SIG-M5 treated with dmso at 0.1 percent for 504 hours (cell line): ENCODE data around the gene PLCG1.

ENCODE experiments used
- DNase-seq: peaks from one replicate; lab custom pipeline; 2025; ENCODE audit not compliant: unreplicated experiment; lab: John Stamatoyannopoulos, UW

PLCG1 gene

DNA sequence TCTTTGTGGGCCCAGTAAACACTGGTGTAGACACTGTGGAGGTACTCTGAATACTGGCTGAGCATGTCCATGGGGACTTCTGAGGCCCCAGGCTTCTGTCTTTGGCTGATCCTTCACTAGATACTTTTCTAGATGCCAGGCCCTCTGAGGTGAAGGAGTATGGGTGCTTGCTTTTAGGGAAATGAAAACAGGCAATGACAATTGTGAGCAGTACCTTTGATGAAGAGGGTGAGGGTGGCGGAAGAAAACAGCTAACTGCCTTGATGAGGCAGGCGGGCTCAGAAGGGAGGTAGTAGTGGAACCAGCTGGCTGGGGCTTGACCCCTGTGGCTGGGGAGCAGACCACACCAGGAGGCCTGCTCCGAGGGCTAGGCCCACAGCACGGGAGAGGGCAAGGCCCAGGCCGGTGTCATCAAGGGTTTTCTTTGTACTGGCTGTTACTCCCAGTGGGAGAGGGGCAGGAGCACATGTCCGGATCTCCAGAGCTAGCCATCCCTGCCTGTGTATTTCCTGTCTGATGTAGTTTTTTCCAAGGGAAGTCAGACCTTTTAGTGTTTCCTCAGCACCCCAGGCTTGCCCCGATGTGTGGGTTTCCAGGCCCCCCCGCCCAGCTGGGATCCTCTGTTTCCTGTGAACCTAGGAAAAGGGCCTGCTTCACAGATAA is 3.9 kb downstream of the PLCG1 start:
- no peak for DNase-seq

DNA sequence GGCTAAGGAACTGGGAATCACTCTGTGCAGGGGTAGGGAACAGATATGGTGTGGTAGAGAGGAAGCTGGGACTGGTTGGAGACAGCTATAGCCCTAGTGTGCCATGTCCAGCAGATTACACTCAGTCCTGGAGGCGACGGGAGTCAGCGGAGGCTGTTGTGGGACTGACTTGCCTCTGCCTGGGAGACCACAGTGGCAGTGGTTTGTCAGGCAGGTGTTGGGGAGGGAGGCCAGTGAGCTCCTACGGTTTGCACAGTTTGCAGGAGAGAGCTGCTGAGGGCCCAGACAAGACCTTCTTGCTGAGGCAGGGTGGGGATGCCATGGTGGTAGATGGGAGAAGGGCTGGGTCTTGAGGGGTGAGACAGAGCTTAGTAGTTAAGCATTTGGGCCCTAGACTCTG is 4.9 kb downstream of the PLCG1 start:
- no peak for DNase-seq

DNA sequence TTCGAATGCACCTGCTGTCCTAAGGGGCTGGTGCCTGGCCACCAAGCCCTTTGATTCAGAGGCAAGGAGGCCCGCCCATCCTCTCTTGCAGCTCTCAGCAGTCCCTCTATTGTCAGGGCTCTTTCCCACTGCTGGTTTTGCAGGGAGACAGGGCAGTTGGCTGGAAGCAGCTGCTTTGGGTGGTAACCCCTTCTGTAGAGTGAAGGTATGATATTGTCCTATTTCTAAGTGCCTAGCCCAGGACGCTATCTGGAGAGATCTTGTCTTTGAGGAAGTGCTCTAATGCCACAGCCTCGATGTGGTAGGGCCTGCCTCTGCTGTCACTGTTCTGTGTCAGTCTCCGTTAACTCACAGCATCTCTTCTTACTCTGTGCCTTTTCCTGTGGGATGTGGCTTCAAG is 5.6 kb downstream of the PLCG1 start:
- peak; percentile 27 for DNase-seq

DNA sequence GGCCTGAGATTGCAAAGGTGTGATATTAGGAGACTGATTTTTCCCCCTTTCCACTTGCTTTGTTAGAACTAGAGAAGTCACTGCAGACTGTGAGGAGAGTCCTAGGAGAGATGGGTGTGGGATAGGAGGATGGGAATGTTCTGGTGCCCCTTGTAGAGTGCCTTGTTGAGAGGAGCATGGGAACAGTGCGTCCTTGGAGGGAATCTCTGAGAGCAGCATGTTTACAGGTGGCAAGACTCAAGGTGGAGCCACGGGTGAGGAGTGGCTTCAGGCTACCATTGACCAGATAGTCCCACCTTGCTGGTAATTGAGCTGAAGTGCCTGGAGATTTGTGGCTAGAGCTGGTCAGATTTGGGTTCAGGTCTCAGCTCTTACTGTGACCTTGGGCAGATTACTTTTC is 6.0 kb downstream of the PLCG1 start:
- no peak for DNase-seq

DNA sequence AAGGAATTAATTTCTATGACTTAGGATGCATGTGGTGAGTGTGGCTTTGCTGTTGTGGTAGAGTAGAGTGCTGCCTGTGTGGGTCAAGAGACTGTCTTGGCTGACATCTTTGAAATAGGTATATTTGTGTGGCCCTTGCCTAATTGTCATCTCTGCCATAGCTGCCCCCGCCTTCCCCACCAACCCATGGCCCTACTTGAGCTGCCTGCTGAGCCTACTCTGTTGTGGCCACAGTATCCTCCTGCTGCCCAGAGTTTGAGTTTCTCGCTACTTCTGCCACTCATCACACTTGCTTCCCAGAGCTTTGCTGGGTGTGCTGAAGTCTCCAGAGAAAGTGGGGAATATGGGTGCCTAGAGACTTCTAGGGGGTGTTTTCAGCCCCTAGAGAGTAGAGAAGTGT is 8.0 kb downstream of the PLCG1 start:
- no peak for DNase-seq

DNA sequence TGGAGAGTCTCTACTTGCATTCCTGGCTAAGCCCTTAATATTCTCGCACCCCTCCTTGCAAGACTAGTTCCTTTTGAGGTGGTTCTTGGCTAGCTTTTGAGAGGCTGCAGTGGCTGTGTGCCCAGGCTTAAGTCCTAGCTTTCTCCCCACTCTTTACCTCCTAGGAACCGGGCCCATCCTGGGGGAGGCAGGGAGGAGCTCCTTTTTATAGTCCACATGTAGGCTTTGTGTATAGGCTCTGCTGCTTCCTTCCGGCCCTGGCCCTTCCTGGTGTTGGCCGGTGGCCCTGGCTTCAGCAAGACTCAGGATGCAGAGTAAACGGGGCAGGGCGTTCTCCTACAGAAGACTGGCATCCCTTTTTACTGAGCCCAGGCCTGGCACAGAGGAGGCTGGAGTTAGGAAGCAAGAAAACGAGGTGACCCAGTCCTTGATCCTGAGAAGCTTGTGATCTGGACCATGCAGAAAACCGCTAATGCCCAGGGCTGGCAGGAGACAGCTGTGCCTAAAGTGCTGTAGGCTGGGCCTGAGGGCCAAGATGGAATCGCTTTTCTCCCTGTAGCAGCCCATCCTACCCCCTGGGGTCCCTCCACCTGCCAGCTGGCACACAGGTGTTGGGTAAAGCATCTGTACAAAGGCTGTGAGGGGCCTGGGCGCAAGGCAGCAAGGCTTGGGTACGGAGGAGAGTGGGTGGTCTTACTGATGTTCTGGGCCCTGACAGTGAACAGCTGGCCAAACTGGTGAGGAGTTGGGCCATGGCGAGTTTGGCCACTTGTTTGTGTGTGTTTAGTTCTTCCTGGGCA is 8.7 kb downstream of the PLCG1 start:
- no peak for DNase-seq

DNA sequence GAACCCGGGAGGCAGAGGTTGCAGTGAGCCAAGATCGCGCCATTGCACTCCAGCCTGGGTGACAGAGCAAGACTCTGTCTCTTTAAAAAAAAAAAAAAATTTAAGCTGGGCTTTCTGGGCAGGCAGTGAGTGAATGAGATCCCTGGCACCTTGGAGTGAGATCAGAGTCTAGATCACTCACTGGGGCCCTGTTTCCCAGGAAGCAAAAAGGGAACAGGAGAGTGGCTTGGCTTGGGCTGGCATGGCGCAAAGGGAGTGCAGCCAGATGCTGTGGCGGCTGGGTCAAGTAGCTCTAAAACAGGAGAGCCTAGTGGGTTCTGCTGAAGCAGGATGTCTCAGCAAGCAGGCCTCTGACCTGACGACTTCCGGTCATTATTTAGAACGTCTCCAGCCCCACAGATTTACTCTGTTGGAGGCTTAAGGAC is 10.4 kb downstream of the PLCG1 start:
- no peak for DNase-seq

DNA sequence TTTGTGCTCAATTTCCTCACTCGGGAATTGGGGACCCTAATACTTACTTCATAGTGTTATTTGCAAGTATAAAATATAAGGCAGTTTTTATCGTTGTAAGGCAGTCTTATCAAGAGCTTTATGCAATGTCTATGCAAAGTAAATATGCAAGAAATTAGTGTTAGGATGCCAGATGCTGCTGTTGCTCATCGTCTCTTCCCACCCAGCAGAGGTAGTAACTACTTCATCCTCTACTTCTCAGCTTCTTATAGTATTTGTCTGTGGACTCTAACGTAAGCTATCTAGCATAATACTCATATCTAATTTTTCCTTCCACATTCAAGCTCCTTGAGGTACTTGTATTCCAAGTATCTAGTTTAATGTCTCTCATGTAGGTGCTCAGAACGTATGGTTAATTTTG is 11.6 kb downstream of the PLCG1 start:
- no peak for DNase-seq

DNA sequence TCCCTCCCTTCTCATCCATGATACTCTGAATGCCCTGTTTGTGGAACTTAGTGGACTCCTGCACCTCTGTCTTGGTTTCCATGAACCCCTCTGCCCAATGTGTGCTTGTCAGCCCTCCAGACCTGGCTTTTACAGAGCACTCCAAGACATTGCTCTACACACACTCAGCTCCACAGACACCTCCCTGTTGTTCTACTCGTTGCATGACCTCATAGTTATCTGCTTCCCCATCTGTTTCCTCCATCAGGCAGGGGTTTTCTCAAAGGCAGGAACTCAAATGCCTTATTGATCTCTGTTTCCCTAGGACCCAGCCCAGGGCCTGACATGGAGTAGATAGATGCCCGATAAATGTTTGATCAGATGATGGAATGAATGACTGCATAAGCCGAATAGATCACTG is 13.3 kb downstream of the PLCG1 start:
- no peak for DNase-seq

DNA sequence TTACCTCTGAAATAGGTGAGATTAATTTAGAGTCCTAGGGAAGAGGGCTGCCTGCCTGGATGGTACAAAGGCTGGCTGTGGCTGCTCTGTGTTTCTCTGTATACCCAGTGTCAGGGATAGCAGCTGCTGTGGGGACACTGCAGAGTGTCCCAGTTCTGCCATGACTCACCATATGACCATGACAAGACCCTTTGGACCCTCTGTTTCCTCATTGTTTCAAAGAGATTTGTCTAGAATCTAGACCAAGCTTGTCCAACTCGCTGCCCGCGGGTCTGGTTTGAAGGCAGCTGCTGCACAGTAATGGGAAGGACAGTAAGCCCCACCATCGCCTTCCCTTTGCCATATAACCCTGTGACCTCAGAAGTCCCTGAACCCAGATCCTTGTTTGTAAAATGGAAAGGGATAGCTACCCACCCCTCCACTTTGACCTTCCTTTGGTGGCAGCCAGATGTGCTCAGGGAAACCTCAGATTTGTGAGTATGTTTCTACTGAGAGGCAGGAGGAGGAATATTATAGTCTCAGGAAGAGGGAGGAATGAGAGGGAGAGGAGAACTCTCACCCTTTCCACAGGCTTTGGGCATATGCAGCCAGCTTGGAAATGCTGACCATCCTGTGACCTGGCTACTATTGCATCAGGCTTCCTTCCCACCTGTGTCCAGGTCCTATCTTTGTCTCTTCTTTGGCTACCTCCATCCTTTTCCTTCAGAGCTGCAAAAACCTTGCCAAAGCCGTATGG is 14.0 kb downstream of the PLCG1 start:
- no peak for DNase-seq

DNA sequence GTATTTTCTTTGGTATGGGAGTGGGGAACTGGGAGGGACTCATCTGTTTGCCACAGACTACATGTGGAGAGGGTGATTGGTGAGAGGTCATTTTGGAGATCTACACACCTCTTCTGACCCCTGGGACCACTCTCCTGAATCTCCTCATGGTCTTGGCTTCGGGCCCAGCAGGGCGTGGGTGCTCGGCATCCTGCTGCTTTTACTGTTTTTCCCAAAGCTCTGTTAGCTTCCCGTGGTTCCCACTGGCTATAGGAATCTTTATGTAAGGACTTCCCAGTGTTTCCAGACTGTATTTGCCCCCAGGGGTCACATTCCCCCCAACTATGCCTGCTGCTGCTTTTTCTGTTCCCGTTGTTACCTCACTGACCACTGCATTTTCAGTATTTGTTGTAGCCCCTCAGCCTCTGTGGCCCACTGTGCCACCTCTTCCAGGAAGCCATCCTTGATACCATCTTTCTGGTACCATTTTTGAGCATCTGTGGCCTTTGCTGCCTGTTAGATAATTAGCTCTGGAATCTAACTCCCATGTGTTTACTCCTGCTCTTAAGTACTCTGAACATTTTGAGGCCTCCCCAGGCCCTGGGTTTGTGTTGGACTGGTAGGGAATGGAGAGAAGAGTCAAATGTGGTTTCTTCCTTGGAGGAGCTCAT is 14.9 kb downstream of the PLCG1 start:
- DNase-seq = no peak

DNA sequence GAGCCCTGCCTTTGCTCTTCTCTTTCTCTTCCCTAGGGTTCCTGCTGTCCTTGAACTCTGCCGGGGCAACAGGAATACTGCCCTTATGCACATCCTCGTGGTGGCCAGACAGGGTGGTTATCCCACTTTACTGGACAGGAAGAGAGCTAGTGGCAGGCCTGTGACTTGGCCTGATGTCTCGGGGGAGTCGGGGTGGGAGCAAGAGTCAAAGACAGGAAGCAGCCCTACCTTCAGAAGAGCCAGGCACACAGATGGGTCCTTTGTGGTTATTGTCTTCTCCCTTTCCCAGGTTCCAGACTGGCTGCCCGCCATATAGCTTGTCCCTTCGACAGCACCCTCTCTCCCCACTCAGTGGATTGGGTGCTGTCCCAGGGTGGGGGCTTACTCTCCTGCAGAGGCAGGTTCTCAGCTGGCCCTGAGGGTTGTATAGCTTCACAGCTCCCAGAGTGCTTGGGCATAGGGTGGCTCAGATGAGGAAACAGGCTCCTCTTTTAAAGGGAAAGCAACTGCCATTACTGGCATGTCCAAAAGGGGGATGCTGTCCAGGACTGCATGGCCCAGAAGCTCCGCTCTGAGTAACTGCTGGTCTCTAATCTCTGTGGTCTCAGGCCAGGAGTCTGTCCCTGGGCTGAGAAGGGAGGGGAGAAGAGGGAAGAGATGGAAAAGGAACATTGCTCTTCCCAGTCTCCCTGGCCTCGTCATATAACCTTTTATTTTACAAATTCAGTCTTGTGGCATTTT is 17.3 kb downstream of the PLCG1 start:
- no peak for DNase-seq

DNA sequence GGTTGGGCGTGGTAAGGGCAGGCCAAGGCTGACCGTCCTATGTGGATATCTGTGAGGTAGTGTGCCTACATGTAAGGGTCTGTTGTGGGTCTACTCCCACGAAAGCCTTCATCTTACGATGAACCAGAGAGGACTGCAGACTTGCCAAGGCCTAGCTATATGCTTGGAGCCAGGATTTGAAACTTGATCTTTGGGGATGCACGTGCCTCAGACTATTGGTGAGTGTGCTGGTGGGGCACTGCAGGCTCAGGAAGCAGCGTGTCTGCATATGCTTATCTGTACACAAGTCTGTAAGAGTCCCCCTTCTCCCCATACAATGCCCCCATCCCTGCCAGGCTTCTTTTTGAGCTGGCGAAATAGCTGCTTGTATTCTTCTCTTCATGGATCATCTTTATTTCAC is 17.9 kb downstream of the PLCG1 start:
- no peak for DNase-seq

DNA sequence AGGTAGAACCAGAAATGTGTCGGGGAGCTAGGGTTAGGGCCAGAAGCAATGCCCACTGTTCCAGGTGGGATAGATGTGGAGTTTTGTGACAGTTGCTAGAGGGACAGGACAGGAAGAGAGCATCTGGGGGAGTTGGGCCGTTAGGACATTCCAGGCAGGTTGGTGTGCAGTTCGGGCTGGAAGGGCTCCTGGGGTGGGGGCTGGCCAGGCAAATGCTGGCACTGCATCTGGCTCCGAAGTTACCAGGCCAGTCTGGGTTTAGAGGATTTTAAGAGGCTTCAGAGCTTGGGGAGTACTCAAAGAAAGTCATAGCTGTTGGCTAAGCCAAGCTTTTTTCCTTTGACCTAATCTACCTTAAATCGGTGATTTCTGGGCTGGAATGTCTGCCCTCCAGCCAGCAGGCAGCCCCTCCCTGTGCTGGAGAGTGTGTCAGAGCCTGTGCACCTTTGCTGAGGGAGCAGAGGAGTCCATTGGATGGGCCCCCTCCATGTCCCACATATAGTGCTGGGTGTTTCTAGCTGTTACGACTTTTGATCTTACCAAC is 20.8 kb downstream of the PLCG1 start:
- DNase-seq = no peak

DNA sequence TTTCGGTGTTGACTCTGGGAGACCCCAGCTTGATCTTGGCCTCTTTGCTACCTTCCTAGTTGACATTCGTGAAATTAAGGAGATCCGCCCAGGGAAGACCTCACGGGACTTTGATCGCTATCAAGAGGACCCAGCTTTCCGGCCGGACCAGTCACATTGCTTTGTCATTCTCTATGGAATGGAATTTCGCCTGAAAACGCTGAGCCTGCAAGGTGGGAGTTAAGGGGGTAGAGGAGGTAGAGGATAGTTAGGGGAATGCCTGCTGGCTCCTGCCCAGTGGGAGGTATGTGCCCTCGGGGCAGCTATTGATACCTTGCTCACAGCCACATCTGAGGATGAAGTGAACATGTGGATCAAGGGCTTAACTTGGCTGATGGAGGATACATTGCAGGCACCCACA is 22.2 kb downstream of the PLCG1 start:
- DNase-seq = no peak

DNA sequence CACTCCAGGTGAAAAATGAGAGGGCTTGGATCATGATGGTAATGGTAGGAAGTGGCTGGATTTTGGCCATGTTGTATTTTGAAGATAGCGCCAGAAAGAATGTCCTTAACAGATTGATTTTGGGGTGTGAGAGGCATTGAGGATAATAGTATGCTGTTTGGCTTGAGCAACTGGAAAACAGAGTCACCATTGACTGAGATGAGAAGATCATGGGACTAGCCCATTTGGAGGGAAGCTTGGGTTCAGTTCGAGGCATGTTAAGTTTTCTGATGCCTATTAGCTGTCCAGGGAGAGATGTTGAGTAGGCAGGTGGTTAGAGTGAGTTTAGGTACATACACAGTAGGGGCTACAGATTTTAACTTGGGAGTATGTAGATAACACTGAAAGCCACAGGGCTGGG is 23.3 kb downstream of the PLCG1 start:
- no peak for DNase-seq

DNA sequence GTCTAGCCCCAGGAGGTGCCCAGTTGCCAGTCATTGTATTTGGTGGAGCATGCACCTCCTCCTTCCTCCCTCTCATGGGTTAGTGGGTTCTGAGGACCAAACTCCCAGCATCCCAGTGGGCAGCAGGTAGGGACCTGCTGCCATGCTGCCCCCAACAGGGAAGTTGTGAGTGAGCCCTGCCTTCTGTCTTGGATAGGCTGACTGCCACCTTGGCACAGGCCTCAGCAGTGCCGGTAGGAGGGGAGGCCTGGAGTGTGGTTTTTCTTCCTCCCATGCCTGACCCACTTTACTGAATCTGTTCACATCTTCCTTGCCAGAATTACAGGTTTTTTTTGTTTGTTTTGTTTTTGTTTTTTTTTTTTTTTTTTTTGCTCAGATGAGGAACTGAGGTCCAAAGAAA is 24.5 kb downstream of the PLCG1 start:
- no peak for DNase-seq

DNA sequence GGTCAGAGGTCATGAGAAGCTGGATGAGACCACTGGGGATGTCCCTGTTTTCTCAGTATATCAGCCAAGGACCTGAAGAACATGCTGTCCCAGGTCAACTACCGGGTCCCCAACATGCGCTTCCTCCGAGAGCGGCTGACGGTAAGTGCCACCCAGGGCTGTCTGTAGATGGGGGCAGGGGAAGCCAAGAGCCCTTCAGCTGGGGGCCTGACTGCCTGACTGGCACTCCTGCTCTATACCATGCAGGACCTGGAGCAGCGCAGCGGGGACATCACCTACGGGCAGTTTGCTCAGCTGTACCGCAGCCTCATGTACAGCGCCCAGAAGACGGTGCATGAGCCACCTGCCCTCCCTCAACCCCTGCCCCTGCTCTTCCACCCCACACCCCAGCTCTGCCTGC is 25.1 kb downstream of the PLCG1 start:
- DNase-seq = no peak

DNA sequence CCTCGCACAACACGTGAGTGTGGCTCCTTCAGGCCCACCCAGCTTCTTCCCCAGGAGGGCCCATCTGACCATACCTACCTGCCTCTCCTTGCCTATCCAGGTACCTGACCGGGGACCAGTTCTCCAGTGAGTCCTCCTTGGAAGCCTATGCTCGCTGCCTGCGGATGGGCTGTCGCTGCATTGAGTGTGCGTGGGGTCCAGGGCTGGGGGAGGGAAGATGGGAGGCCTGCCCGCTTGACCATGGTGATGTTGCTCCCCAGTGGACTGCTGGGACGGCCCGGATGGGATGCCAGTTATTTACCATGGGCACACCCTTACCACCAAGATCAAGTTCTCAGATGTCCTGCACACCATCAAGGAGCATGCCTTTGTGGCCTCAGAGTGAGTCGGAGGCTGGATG is 26.5 kb downstream of the PLCG1 start:
- DNase-seq = no peak

DNA sequence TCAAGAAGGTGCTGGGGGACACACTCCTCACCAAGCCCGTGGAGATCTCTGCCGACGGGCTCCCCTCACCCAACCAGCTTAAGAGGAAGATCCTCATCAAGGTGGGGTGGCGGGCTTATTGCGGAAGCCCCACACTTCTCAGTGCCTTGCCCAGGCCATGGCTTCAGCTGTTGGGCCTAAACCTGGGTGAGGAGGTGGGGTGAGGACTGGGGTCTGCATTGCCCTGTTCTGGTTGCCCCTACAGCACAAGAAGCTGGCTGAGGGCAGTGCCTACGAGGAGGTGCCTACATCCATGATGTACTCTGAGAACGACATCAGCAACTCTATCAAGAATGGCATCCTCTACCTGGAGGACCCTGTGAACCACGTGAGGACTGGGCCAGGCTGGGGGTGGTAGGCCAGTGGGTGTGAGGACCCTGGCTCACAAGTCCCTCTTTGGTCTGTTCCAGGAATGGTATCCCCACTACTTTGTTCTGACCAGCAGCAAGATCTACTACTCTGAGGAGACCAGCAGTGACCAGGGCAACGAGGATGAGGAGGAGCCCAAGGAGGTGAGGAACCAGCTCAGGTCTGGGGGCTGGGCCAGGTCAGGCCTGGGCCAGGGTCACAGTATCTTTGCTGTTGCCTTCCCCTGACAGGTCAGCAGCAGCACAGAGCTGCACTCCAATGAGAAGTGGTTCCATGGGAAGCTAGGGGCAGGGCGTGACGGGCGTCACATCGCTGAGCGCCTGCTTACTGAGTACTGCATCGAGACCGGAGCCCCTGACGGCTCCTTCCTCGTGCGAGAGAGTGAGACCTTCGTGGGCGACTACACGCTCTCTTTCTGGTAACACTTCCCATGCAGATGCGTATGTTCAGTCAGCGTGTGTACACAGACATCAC is 27.9 kb downstream of the PLCG1 start:
- DNase-seq = no peak
